Measurements from ENCODE around the gene SORL1.

The SORL1 gene

GRCh38 chr11:121514432-121515334, 62.6 kb downstream of the SORL1 start:
- no peak for DNase-seq

GRCh38 chr11:121515335-121515671, 63.2 kb downstream of the SORL1 start:
- no peak for DNase-seq

- no peak for DNase-seq
These were observed 65.9 kb downstream of the SORL1 start for GRCh38 chr11:121517996-121518395.

- no peak for DNase-seq
These were observed 68.4 kb downstream of the SORL1 start for GRCh38 chr11:121520243-121521144.

GRCh38 chr11:121521145-121522042, 69.3 kb downstream of the SORL1 start:
- DNase-seq = no peak

GRCh38 chr11:121522043-121522941, 70.2 kb downstream of the SORL1 start:
- DNase-seq = no peak

GRCh38 chr11:121523581-121524232, 71.6 kb downstream of the SORL1 start:
- no peak for DNase-seq

- no peak for DNase-seq
These were observed 72.1 kb downstream of the SORL1 start for GRCh38 chr11:121524233-121524631.

GRCh38 chr11:121525376-121525775, 73.3 kb downstream of the SORL1 start:
- DNase-seq = no peak

GRCh38 chr11:121530257-121530656, 78.1 kb downstream of the SORL1 start:
- DNase-seq = no peak

- no peak for DNase-seq
These were observed 81.5 kb downstream of the SORL1 start for GRCh38 chr11:121533601-121534000.

- DNase-seq = no peak
These were observed 82.3 kb downstream of the SORL1 start for GRCh38 chr11:121534131-121535093.

GRCh38 chr11:121535129-121535796, 83.1 kb downstream of the SORL1 start:
- DNase-seq = no peak

GRCh38 chr11:121536126-121536525, 84.0 kb downstream of the SORL1 start:
- DNase-seq = no peak

- DNase-seq = no peak
These were observed 85.9 kb downstream of the SORL1 start for GRCh38 chr11:121538054-121538453.

GRCh38 chr11:121539000-121539399, 86.9 kb downstream of the SORL1 start:
- DNase-seq = no peak

- no peak for DNase-seq
These were observed 88.5 kb downstream of the SORL1 start for GRCh38 chr11:121540627-121541026.

- DNase-seq = no peak
These were observed 91.8 kb downstream of the SORL1 start for GRCh38 chr11:121543836-121544380.

GRCh38 chr11:121544956-121545355, 92.8 kb downstream of the SORL1 start:
- no peak for DNase-seq
